Osteoblast (primary cell): ENCODE results near the gene GNAI3. TPM values are rescaled to one million over a fixed set of nuclear protein-coding genes. Genes with fewer than 3 reads are reported as not detected.

Experiments used
- DNase-seq: peaks from one replicate; pipeline ENCODE4 v3.0.0; 2011; ENCODE audit warnings: low spot score, mixed read lengths; ENCODE audit not compliant: insufficient read length; ENCODE audit errors: missing footprints
- H2AFZ ChIP-seq: 2 replicates; pipeline ENCODE4 v1.6.0; 2011; ENCODE audit warnings: mild to moderate bottlenecking, low read length
- H3K27ac ChIP-seq: 2 replicates; pipeline ENCODE4 v1.5.1; 2011; ENCODE audit warnings: mild to moderate bottlenecking, low read depth, low read length, moderate library complexity
- H3K27me3 ChIP-seq: 2 replicates; pipeline ENCODE4 v1.6.0; 2012; ENCODE audit warnings: mild to moderate bottlenecking, control low read depth, inconsistent platforms, low read length, moderate library complexity; ENCODE audit not compliant: insufficient read depth
- H3K36me3 ChIP-seq: 2 replicates; pipeline ENCODE4 v1.5.1; 2011; ENCODE audit warnings: mild to moderate bottlenecking, low read length, control low read depth, moderate library complexity; ENCODE audit not compliant: insufficient read depth
- H3K4me1 ChIP-seq: 2 replicates; pipeline ENCODE4 v1.5.1; 2011; ENCODE audit warnings: mild to moderate bottlenecking, low read length, control low read depth, moderate library complexity; ENCODE audit not compliant: insufficient read depth
- H3K4me2 ChIP-seq: 2 replicates; pipeline ENCODE4 v1.6.0; 2011; ENCODE audit warnings: mild to moderate bottlenecking, low read length; ENCODE audit not compliant: insufficient read depth
- H3K4me3 ChIP-seq: fragments of 200-600 bp; sonication (generic); 3 replicates; pipeline ENCODE4 v1.5.1; 2012; ENCODE audit warnings: mild to moderate bottlenecking, low read length, inconsistent platforms; ENCODE audit not compliant: insufficient read depth
- H3K79me2 ChIP-seq: 2 replicates; pipeline ENCODE4 v1.6.0; 2012; ENCODE audit warnings: mild to moderate bottlenecking, low read length, control low read depth, inconsistent platforms; ENCODE audit not compliant: insufficient read depth
- H3K9me3 ChIP-seq: 2 replicates; pipeline ENCODE4 v1.5.1; 2011; ENCODE audit warnings: low read depth, low read length, control low read depth
- H4K20me1 ChIP-seq: 2 replicates; pipeline ENCODE4 v1.6.0; 2012; ENCODE audit warnings: mild to moderate bottlenecking, low read length, control low read depth; ENCODE audit not compliant: insufficient read depth
- CTCF ChIP-seq: IDR thresholded peaks from 2 replicates; pipeline ENCODE4 v1.5.1; 2011; ENCODE audit warnings: mild to moderate bottlenecking, low read depth, low read length, moderate library complexity; ENCODE audit errors: extremely low read depth
- total RNA-seq: library from RNA; depleted of rRNA; stranded (reverse); fragments of >200 nt; gene quantifications from 2 replicates; pipeline ENCODE4 v1.2.3, GENCODE V29; 2012

GNAI3 gene
- total RNA-seq, 1 donor: 14.1 TPM

GRCh38 chr1:109613361-109614147 is 65.1 kb downstream of the GNAI3 start:
- Histone ChIP-seq H3K36me3 (no peaks in the 10 kb centered on the region), H3K9me3 (no peaks in the 10 kb centered on the region), H3K4me2 (peak overlapping the region; percentile 1), H4K20me1 (no peaks in the 10 kb centered on the region), H3K79me2 (no peaks in the 10 kb centered on the region), H3K4me3 (no peak overlapping the region), H2AFZ (no peak overlapping the region), H3K4me1 (peaks cover 36% of the 10 kb centered on the region), H3K27ac (no peak overlapping the region), H3K27me3 (no peaks in the 10 kb centered on the region)
- no peak for TF ChIP-seq CTCF
- peak; percentile 34 for DNase-seq

- H3K4me1 ChIP-seq: peaks cover 34% of the 10 kb centered on the region
- no peak overlapping the region for H2AFZ ChIP-seq
- H3K4me3 ChIP-seq: no peak overlapping the region
- no peaks in the 10 kb centered on the region for H3K9me3 ChIP-seq
- H3K27me3 ChIP-seq: no peaks in the 10 kb centered on the region
- no peaks in the 10 kb centered on the region for H4K20me1 ChIP-seq
- no peak overlapping the region for H3K4me2 ChIP-seq
- peak overlapping the region; percentile 93 for H3K27ac ChIP-seq
- DNase-seq: no peak
- TF ChIP-seq CTCF: no peak
- H3K36me3 ChIP-seq: no peaks in the 10 kb centered on the region
- H3K79me2 ChIP-seq: peaks cover 11% of the 10 kb centered on the region
Observed at GRCh38 chr1:109615879-109616278, 67.5 kb downstream of the GNAI3 start.

GRCh38 chr1:109616391-109616790 is 68.0 kb downstream of the GNAI3 start:
- Histone ChIP-seq H2AFZ (no peak overlapping the region), H3K4me2 (no peak overlapping the region), H4K20me1 (peaks cover 2% of the 10 kb centered on the region), H3K4me3 (no peak overlapping the region), H3K4me1 (peaks cover 34% of the 10 kb centered on the region), H3K27me3 (no peaks in the 10 kb centered on the region), H3K79me2 (peaks cover 16% of the 10 kb centered on the region), H3K36me3 (no peaks in the 10 kb centered on the region), H3K27ac (peak overlapping the region; percentile 93), H3K9me3 (no peaks in the 10 kb centered on the region)
- DNase-seq: no peak
- no peak for TF ChIP-seq CTCF

- peaks cover 25% of the 10 kb centered on the region for H3K79me2 ChIP-seq
- H3K4me2 ChIP-seq: peak overlapping the region; percentile 47
- H3K4me1 ChIP-seq: peaks cover 43% of the 10 kb centered on the region
- H3K4me3 ChIP-seq: no peak overlapping the region
- peak overlapping the region; percentile 64 for H2AFZ ChIP-seq
- TF ChIP-seq CTCF: no peak
- no peaks in the 10 kb centered on the region for H3K27me3 ChIP-seq
- no peaks in the 10 kb centered on the region for H3K9me3 ChIP-seq
- H3K36me3 ChIP-seq: no peaks in the 10 kb centered on the region
- peak overlapping the region; percentile 93 for H3K27ac ChIP-seq
- DNase-seq: peak; percentile 90
- H4K20me1 ChIP-seq: peaks cover 11% of the 10 kb centered on the region
Observed at GRCh38 chr1:109617291-109617801, 68.9 kb downstream of the GNAI3 start.
